PC-3 (cell line): Measurements from ENCODE around the gene DCDC2B. TPM values are rescaled to one million over a fixed set of nuclear protein-coding genes. Genes with fewer than 3 reads are reported as not detected.

Experiments
- ATAC-seq: fragments of 200-7000 bp; cut with Tn5 transposase; 2 replicates; pipeline ENCODE4 v1.9.1; 2020; ENCODE audit warnings: mild to moderate bottlenecking, moderate library complexity
- BruUV-seq: library from RNA; stranded (reverse); fragments of 400-500 nt; replicated peaks from 2 replicates; lab custom pipeline; 2021; lab: Mats Ljungman, UMichigan
- CTCF ChIA-PET: fragments of 300-600 bp; sonication (Branson Sonifier 250); formaldehyde crosslinking; loops from one replicate; lab custom pipeline; 2022; ENCODE audit warnings: antibody characterized with exemption; lab: Charles Lee
- POLR2A ChIA-PET: fragments of 300-600 bp; sonication (Branson Sonifier 250); formaldehyde crosslinking; loops from one replicate; lab custom pipeline; 2022; ENCODE audit warnings: antibody characterized with exemption; ENCODE audit not compliant: unreplicated experiment; lab: Charles Lee
- DNase-seq: peaks from one replicate; pipeline ENCODE4 v3.0.0-alpha.2; 2015
- H2AFZ ChIP-seq: fragments of 300-600 bp; sonication (generic); 2 replicates; pipeline ENCODE4 v1.6.0; 2016; ENCODE audit warnings: antibody characterized with exemption, low read length
- H3F3A ChIP-seq: fragments of 300-600 bp; sonication (generic); one replicate; pipeline ENCODE4 v1.6.0; 2017; ENCODE audit warnings: antibody characterized with exemption, low read length, control low read depth, mild to moderate bottlenecking; ENCODE audit not compliant: unreplicated experiment
- H3K27ac ChIP-seq: fragments of 300-600 bp; sonication (generic); 2 replicates; pipeline ENCODE4 v1.5.1; 2016; ENCODE audit warnings: mild to moderate bottlenecking, low read length
- H3K27me3 ChIP-seq: fragments of 300-600 bp; sonication (generic); 2 replicates; pipeline ENCODE4 v1.6.1; 2016; ENCODE audit warnings: low read length, mixed read lengths
- H3K36me3 ChIP-seq: fragments of 300-600 bp; sonication (generic); 2 replicates; pipeline ENCODE4 v1.6.1; 2016; ENCODE audit warnings: low read depth, mixed run types, low read length, mixed read lengths
- H3K4me1 ChIP-seq: fragments of 300-600 bp; sonication (generic); 2 replicates; pipeline ENCODE4 v1.5.1; 2016; ENCODE audit warnings: low read length; ENCODE audit not compliant: insufficient read depth
- H3K4me2 ChIP-seq: fragments of 300-600 bp; sonication (generic); 2 replicates; pipeline ENCODE4 v1.6.0; 2016; ENCODE audit warnings: low read length
- H3K4me3 ChIP-seq: fragments of 300-600 bp; sonication (generic); 2 replicates; pipeline ENCODE4 v1.5.1; 2016; ENCODE audit warnings: mild to moderate bottlenecking, low read length, mixed read lengths
- H3K79me2 ChIP-seq: fragments of 300-600 bp; sonication (generic); 2 replicates; pipeline ENCODE4 v1.6.1; 2017; ENCODE audit warnings: low read length, mixed read lengths
- H3K9ac ChIP-seq: fragments of 300-600 bp; sonication (generic); 2 replicates; pipeline ENCODE4 v1.6.0; 2016; ENCODE audit warnings: mild to moderate bottlenecking, low read length
- H3K9me2 ChIP-seq: fragments of 300-600 bp; sonication (generic); replicated peaks from 2 replicates; pipeline ENCODE4 v1.6.1; 2016; ENCODE audit warnings: mixed run types, low read length, mixed read lengths
- H3K9me3 ChIP-seq: fragments of 300-600 bp; sonication (generic); 2 replicates; pipeline ENCODE4 v1.6.1; 2016; ENCODE audit warnings: low read length, mixed read lengths
- H4K20me1 ChIP-seq: fragments of 300-600 bp; sonication (generic); 2 replicates; pipeline ENCODE4 v1.6.1; 2016; ENCODE audit warnings: low read length, mixed read lengths
- CTCF ChIP-seq: fragments of 300-600 bp; sonication (generic); conservative IDR thresholded peaks from 2 replicates; pipeline ENCODE4 v1.5.1; 2017; ENCODE audit warnings: antibody characterized with exemption, low read depth, mild to moderate bottlenecking, low read length
- EZH2 ChIP-seq: fragments of 300-600 bp; sonication (generic); IDR thresholded peaks from one replicate; pipeline ENCODE4 v1.6.1; 2017; ENCODE audit warnings: antibody characterized with exemption, mild to moderate bottlenecking, low read length; ENCODE audit not compliant: unreplicated experiment
- EZH2phosphoT487 ChIP-seq: fragments of 300-600 bp; sonication (generic); IDR thresholded peaks from 2 replicates; pipeline ENCODE4 v1.6.1; 2018; ENCODE audit warnings: mild to moderate bottlenecking, antibody characterized with exemption, low read length, borderline replicate concordance
- intact Hi-C: fragments of 100-400 bp; cut with micrococcal nuclease; formaldehyde crosslinking; loops from 2 replicates; pipeline ENCODE4 v1.9.0; 2023
- total RNA-seq: library from RNA; depleted of rRNA; stranded (reverse); fragments of >200 nt; gene quantifications from 2 replicates; pipeline ENCODE4 v1.2.3, GENCODE V29; 2014

DCDC2B gene
- total RNA-seq, 1 experiment from 2014 or later, result not detected

DNA sequence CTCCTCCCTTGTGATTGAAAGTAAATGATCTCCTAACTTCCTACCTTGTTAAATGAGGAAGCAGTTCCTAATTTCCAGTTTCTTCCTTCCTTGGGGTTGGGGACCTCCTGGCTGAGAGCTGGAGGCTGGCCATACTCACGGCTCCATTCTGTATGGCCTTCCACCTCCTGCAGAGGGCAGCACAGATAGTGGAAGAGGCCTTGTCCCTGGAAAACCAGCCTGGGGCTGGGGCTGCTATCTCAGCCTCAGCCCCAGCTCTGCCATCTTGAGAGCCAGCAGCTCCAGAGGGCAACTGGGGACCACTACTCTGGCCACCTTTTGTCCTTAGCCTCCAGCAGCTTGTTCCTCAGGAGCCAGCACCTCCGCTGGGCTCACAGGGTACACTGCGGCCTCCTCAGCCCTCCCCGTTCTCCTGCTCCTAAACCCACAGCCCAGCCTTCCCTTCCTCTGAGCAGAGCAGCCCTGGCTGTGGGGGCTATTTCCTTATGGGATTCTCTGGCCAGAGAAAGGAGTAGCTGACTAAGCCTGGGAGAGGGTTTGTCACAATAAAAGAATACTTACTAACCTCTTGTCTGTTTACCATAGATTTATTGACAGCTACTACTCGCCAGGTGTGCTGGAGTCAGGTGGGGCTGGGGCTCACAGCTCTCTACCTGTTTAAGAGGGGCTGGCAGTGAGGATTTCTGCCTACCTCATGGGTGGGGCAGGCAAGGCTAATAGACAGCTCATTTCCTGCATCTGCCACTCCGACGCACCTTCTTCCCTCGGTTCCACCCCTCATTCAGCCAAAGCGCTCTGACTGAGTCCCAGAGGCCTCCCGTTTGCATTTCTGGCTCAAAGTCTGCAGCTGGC lies 7.0 kb downstream of the DCDC2B start:
- Histone ChIP-seq H3K79me2 (peaks cover 14% of the 10 kb centered on the region), H2AFZ (0 out of 2 replicates have a peak overlapping the region, but pooled peaks have one; percentile 27), H3K4me2 (peak overlapping the region; percentile 70), H3K9me2 (no peaks in the 10 kb centered on the region), H4K20me1 (no peaks in the 10 kb centered on the region), H3K9me3 (no peaks in the 10 kb centered on the region), H3K27me3 (no peaks in the 10 kb centered on the region), H3K36me3 (peaks cover 12% of the 10 kb centered on the region; the same call in 1 of the 2 replicates), H3K4me3 (peak overlapping the region; percentile 21; the same call in 1 of the 2 replicates), H3K9ac (peak overlapping the region; percentile 59), H3F3A (peaks cover 6% of the 10 kb centered on the region), H3K27ac (peak overlapping the region; percentile 94), H3K4me1 (peaks cover 32% of the 10 kb centered on the region)
- DNase-seq (peak; percentile 81), ATAC-seq (peak; percentile 84)
- no TSS peak for BruUV-seq
- intact Hi-C loops, result loop anchor here (5.0 kb wide), 4 partner anchors 76 to 196 kb away; partner anchors contain the start of gene HDAC1
- TF ChIP-seq CTCF (peak; percentile 87), EZH2phosphoT487 (no peak), EZH2 (no peak)
- ChIA-PET POLR2A (interaction anchor here (0.6 to 0.8 kb wide), 5 partner anchors 24 to 135 kb away, joined by 3 to 8 read pairs (median 4); no protein-coding TSS in a partner anchor), CTCF (interaction anchor here (0.5 to 2.3 kb wide), 10 partner anchors 25 to 179 kb away, joined by 3 to 17 read pairs (median 6); partner anchors contain the start of gene BSDC1)

DNA sequence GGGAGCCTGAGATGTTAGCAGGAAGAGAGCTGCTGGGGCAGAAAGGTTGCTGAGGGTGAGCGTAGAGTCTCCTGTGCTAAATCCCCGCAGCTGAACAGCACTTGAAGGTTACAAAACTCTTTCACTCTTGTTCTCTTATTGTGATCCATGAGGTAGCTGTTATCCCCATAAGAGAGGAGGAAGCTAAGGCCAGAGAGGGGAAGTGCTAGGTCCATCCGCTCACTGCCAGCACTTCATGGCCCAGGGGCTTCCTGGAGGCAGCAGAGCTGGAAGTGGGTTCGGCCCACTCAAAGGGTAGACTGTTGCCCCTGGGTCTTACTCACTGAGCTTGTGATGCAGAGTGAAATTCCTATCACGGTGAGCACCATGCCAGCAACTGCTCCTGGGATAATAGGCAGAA lies 7.7 kb downstream of the DCDC2B start:
- H2AFZ ChIP-seq, result no peak overlapping the region
- peak overlapping the region; percentile 94 for H3K27ac ChIP-seq
- H3K27me3 ChIP-seq, result no peaks in the 10 kb centered on the region
- TSS peak; percentile 26 for BruUV-seq
- H3K9ac ChIP-seq, result peak overlapping the region; percentile 42
- ATAC-seq, result no peak
- H3K79me2 ChIP-seq, result peaks cover 21% of the 10 kb centered on the region
- TF ChIP-seq CTCF (no peak), EZH2 (no peak), EZH2phosphoT487 (no peak)
- no peaks in the 10 kb centered on the region for H3K9me3 ChIP-seq
- no peaks in the 10 kb centered on the region for H4K20me1 ChIP-seq
- H3K4me3 ChIP-seq, result no peak overlapping the region
- peaks cover 6% of the 10 kb centered on the region for H3F3A ChIP-seq
- peak overlapping the region; percentile 70 for H3K4me2 ChIP-seq
- intact Hi-C loops, result loop anchor here (5.0 kb wide), 4 partner anchors 76 to 196 kb away; partner anchors contain the start of gene HDAC1
- peaks cover 40% of the 10 kb centered on the region for H3K4me1 ChIP-seq
- H3K36me3 ChIP-seq, result peaks cover 12% of the 10 kb centered on the region; the same call in 1 of the 2 replicates
- H3K9me2 ChIP-seq, result no peaks in the 10 kb centered on the region
- ChIA-PET CTCF (interaction anchor here (0.8 to 2.3 kb wide), 8 partner anchors 24 to 178 kb away, joined by 3 to 17 read pairs (median 8); partner anchors contain the start of gene BSDC1), POLR2A (interaction anchor here (0.5 to 0.6 kb wide), 3 partner anchors 39 to 135 kb away, joined by 3 to 4 read pairs (median 3); no protein-coding TSS in a partner anchor)
- DNase-seq, result no peak
